NCI-H2196 treated with DMSO at 0.1 percent for 48 hours (cell line): ENCODE results near the gene COPS2.

Source experiments
- DNase-seq: peaks from one replicate; lab custom pipeline; 2025; ENCODE audit not compliant: unreplicated experiment; lab: John Stamatoyannopoulos, UW

COPS2 gene

GRCh38 chr15:49163678-49164077 lies 8.3 kb upstream of the COPS2 start:
- DNase-seq = no peak

GRCh38 chr15:49155834-49156627 lies 632 bp upstream of the COPS2 start:
- no peak for DNase-seq

GRCh38 chr15:49154799-49155109 lies 645 bp downstream of the COPS2 start:
- DNase-seq = no peak

DNA sequence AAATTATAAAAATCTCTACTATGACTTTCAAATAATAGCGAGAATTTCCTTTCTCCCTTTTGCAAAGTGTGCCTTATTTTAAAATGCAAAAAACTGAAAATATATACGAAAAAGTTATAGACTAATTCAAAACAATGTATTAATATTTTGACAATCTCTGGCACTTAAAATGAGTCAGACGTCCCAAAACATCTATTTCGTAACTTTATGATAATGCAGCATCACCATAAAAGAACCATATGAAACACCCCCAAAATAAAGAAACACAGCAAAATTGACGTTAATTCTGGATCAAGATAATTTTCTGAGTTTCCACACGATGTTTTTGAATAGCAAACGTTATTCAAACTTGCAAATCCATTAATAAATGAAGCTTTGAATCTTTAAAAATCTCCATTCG lies 1.0 kb downstream of the COPS2 start:
- DNase-seq = no peak

DNA sequence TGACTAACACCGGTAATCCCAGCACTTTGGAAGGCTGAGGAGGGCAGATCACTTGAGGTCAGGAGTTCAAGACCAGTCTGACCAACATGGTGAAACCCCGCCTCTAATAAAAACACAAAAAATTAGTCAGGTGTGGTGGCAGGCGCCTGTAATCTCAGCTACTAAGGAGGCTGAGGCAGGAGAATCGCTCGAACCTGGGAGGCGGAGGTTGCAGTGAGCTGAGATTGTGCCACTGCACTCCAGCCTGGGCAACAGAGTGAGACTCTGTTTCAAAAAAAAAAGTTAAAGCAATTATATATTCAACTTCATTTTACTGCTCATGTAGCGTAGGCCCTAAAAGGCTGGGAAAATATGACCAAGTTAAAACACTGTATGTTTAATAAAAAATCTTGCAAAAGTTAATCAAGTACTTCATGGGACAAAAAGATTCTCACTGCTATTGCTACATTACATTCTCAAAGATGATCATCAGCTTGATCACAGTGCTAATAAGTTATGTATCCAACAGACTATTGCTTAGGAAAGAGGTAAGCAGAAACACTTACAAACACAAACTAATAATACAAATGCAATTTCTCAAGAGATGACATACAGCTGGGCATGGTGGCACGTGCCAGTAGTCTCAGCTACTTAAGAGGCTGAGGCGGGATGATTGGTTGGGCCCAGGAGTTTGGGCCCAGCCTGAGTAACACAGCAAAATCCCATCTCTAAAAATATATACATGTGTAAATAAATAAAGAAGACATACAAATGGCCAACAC lies 2.7 kb downstream of the COPS2 start:
- DNase-seq = no peak

GRCh38 chr15:49151831-49152230 lies 3.6 kb downstream of the COPS2 start:
- no peak for DNase-seq

GRCh38 chr15:49148727-49149126 lies 6.7 kb downstream of the COPS2 start:
- no peak for DNase-seq

GRCh38 chr15:49148298-49148697 lies 7.1 kb downstream of the COPS2 start:
- no peak for DNase-seq

DNA sequence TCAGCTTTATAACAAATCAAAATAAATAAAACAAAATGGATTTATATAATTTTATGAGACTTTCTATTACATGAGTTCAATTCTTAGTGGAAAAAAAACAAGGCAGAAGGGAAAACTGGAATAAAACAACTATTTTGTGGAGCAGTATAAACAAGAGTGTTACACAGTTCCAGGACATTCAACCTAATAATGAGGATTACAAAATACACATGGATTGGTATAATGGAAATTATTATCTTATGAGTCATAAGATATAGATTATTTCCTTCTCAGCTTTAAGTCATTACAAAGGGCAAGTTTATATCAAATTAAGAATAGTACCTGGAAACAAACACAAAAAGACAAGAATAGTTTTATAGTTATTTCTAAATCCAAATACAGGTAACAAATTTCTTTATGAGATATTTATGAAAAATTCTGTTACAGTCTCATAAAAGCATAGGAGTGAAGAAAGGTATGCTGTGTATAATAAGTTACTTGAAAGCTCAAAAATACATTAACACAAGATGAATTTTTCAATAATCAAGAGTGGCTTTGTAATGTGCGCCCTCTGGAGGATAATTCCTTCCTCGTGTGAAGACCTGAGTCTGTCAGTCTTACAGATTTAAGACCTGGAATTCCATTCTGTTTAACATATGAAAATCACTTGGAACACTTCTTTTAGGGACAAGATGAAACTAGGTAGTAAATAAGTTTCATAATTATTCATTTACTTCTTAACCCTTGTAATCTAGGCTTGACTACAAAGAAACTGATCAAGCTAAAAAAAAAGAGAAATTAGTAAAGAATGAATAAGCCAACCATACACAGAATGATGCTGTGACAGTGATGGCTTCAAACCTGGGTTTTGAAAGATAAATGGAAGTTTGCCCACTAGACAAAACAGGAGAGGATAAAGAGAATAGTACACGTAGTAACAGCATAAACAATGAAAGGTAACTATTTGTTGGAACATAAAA lies 9.5 kb downstream of the COPS2 start:
- DNase-seq = no peak

DNA sequence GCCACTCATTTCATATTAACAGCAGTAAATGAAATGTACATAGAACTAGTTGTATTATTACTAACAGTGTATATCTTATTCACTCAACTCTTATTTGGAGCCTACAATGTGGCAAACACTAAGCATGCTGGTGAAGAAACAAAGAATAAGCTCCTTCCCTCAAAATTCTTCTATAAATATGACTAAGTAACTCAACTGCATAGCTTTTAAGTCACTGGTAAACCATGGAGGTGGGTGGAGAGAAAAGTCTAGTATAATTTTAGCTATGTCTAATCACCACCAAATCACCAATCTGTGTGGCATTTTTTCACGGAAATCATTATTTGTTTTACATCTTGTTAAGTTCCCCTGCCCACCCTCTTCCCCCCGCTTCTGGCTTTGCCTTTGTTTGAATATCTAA lies 17.5 kb downstream of the COPS2 start:
- DNase-seq = no peak

- no peak for DNase-seq
These were observed 19.5 kb downstream of the COPS2 start for GRCh38 chr15:49135911-49136310.

- no peak for DNase-seq
These were observed 20.0 kb downstream of the COPS2 start for GRCh38 chr15:49135342-49135857.

GRCh38 chr15:49134683-49135341 lies 20.6 kb downstream of the COPS2 start:
- DNase-seq = no peak

- no peak for DNase-seq
These were observed 24.0 kb downstream of the COPS2 start for GRCh38 chr15:49131403-49131802.

DNA sequence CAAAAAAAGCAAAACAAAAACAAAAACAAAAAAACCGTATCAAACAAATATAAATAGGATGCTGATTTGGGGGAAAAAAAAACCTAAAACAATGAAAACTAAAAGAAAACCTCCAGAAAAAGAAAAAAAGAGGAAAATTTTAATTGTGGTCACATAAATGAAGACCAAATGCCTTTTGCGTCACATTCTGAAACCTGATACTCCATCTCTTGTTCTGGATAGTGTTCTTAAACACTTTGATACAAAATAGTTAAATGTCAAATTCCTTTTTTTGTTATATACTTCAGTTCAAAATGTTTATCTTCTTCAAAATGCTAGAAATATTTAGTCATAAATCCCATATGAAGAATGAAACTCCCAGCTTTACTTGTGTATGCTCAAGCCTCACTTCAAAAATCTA lies 31.0 kb downstream of the COPS2 start:
- DNase-seq = no peak

DNA sequence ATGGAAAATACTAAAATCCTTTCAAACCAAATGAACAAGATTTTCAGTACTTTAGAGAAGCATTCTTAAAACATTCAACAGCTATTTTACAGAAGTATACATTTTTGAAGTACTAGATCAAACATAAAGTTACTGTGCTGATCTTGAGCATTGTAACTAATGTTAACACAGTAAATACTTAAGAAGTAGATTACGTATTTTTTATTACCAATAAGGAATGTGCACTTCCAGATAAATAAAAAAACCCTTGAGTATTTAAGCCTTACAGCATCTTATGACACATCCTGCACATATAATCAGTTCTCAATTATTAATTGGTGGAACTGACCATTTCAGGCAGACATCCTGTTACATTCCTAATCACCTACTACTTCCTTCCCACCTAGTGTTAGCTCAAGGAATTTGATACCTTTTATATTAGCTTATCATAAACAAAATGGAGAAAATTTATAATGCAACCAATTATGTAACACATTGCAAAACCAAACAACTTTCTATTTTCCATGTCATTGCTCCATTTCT lies 32.8 kb downstream of the COPS2 start:
- no peak for DNase-seq

GRCh38 chr15:49121901-49122300 lies 33.5 kb downstream of the COPS2 start:
- DNase-seq = no peak

DNA sequence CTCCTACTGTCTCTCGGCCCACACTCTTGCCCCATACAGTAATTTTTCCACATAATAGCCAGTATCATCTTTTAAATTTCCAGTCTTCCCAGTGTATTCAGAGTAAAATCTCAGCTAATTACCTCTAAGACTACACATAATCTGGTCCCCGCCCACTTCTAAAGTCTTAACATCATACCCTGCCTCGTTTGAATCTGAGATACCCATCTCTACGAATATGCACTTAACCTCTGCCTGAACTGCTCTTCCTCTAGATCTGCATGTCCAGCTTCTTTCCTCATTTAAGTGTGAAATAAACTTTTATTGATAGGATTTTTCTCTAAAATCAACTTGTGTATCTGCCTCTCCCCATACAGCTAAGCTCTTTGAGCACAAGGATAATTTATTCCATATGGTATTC lies 34.6 kb downstream of the COPS2 start:
- DNase-seq = no peak

DNA sequence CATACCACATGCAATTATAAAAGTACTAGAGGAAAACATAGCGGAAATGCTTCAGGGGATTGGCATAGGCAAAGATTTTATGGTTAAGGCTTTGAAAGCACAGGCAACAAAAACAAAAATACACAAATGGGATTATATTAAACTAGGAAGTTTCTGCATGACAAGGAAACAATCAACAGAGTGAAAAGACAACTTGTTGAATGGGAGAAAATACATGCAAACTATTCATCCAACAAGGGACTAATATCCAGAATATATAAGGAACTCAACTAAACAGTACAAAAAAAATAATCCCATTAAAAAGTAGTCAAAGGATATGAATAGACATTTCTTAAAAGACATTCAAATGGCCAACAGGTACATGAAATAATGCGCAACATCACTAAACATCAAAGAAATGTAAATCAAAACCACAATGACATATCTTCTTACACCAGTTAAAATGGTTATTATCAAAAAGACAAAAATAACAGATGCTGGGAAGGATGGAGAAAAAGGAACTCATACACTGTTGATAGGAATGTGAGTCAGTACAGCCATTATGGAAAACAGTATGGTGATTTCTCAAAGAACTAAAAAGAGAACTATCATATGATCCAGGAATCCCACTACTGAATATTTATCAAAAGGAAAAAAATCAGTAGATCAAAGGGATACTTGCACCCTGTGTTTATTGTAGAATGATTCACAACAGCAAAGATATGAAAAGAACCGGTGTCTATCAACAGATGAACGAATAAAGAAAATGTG lies 39.1 kb downstream of the COPS2 start:
- no peak for DNase-seq

- no peak for DNase-seq
These were observed 40.3 kb downstream of the COPS2 start for GRCh38 chr15:49115062-49115461.
